Left lung (tissue), 10 donors: ENCODE measurements around the gene TENM4. TPM values are rescaled to one million over a fixed set of nuclear protein-coding genes. Genes with fewer than 3 reads are reported as not detected.

Experiments
- ATAC-seq: fragments of 200-7000 bp; cut with Tn5 transposase; one replicate; pipeline ENCODE4 v1.9.1; 2020; ENCODE audit warnings: moderate library complexity
- DNase-seq, 4 donors: peaks; one replicate each; pipeline ENCODE4 v3.0.0-alpha.2; 2013 to 2020
- H3K27ac ChIP-seq, 2 donors: fragments of 200-600 bp; sonication (generic) in 1 of 2; one replicate each; pipeline versions ENCODE4 v1.5.0 to v1.8.0; 2020 to 2021
- H3K27me3 ChIP-seq, 2 donors: fragments of 200-600 bp; sonication (generic) in 1 of 2; one replicate each; pipeline versions ENCODE4 v1.5.0 to v1.8.0; 2020 to 2021
- H3K36me3 ChIP-seq, 2 donors: fragments of 200-600 bp; sonication (generic) in 1 of 2; one replicate each; pipeline versions ENCODE4 v1.5.0 to v1.8.0; 2020 to 2021
- H3K4me1 ChIP-seq, 2 donors: fragments of 200-600 bp; one replicate each; pipeline ENCODE4 v1.8.0; 2021
- H3K4me3 ChIP-seq, 2 donors: fragments of 200-600 bp; sonication (generic) in 1 of 2; one replicate each; pipeline versions ENCODE4 v1.5.0 to v1.8.0; 2020 to 2021; ENCODE audit warnings: mild to moderate bottlenecking in 1 of 2
- H3K9me3 ChIP-seq, 2 donors: fragments of 200-600 bp; sonication (generic) in 1 of 2; one replicate each; pipeline versions ENCODE4 v1.5.0 to v1.8.0; 2020 to 2021
- CTCF ChIP-seq, 2 donors: fragments of 200-600 bp; sonication (generic) in 1 of 2; IDR thresholded peaks; one replicate each; pipeline versions ENCODE4 v1.5.0 to v1.8.0; 2021; ENCODE audit warnings: antibody characterized with exemption in 2 of 2
- intact Hi-C, 2 donors: fragments of 100-400 bp; cut with DNase I; formaldehyde crosslinking; loops; one replicate each; pipeline versions ENCODE4 v1.11.2 to v1.14.2; 2022
- polyA plus RNA-seq, 6 donors: library from polyadenylated mRNA; unstranded; fragments of 120-200 nt; gene quantifications; one replicate each; pipeline ENCODE4 v1.2.1, GENCODE V29; 2013; ENCODE audit not compliant: insufficient read length in 6 of 6
- total RNA-seq, 2 donors: library from RNA; stranded (reverse); fragmentation: NEBNext Ultra II Directional; extraction: Animal tissue kit (Norgen Biotek cat#: 25700); gene quantifications; one replicate each; pipeline ENCODE4 v1.2.1, GENCODE V29; 2021
- donor health status: DM: no; HTN: yes; CAD: no.
- donor health status: DM: no; HTN: no; CAD: no.

Gene TENM4
- total and polyA plus RNA-seq, 8 donors, result 3.4 to 7.1 (median 5.2) TPM

DNA sequence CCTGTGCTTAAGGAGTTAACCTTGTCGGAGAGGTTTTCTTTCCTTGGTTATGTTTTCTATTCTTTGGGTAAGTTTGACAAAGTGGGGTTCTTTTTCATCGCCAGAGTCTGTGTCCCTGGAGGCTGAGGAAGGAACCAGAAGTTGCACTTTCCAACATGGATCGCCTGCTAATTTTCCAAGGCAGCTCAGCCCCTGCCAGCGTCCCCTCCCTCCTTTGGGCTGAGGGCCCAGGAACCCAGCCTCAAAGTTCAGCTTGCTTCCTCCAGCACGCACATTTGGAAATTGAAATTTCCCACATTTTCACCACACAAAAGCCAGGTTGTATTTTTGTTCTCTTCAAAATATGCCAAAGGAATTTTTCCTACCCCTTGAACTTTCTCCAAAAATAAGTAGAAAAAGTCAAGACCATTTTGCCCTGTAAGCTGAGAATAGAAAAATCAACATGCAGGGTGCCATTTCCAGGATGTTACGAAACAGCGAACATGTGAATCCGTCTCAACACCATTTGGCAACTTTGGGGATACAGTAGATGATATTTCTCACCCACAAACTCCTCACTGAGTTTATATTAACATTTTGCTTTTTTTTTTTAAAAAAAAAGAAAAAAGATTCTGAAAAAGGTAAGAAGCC lies 343.5 kb downstream of the TENM4 start:
- intact Hi-C loops, result no loop called here
- no peak for TF ChIP-seq CTCF (IDR thresholded peaks at IDR 0.05)
- H3K36me3 ChIP-seq, result no peaks in the 10 kb centered on the region
- H3K4me1 ChIP-seq, result no peaks in the 10 kb centered on the region
- ATAC-seq (no peak), DNase-seq (peak in 1 of 4 donors; percentile 56)
- H3K4me3 ChIP-seq, result no peak overlapping the region
- H3K27ac ChIP-seq, result no peak overlapping the region
- H3K9me3 ChIP-seq, result peaks cover 0 to 9% of the 10 kb centered on the region in 2 donors
- peaks cover 0 to 8% of the 10 kb centered on the region in 2 donors for H3K27me3 ChIP-seq

DNA sequence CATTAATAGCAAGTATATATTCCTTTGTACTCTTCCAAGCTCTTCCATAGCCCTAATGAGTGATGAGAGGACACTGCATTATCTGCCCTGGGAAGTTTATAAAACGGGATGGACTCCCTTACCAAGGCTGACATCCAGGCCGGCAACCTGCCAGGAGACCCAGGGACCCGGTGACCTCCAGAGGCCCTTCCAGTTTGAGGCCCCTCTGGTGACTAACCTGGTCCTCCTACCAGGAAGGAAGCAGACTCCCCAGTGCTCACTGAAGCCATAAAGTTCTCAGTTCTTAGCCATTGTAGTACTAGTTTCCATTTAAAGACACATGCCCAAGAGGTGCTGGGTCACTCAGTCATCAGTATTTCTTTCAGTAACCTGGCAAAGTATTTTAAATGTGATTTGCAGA lies 345.4 kb downstream of the TENM4 start:
- H3K27me3 ChIP-seq, result peaks cover 0 to 7% of the 10 kb centered on the region in 2 donors
- no peak for DNase-seq
- intact Hi-C loops, result no loop called here
- no peak overlapping the region for H3K4me3 ChIP-seq
- ATAC-seq, result no peak
- H3K27ac ChIP-seq, result no peak overlapping the region
- TF ChIP-seq CTCF (IDR thresholded peaks at IDR 0.05), result no peak
- no peaks in the 10 kb centered on the region for H3K4me1 ChIP-seq
- H3K9me3 ChIP-seq, result peaks cover 0 to 9% of the 10 kb centered on the region in 2 donors
- no peaks in the 10 kb centered on the region for H3K36me3 ChIP-seq

- H3K27ac ChIP-seq, result no peak overlapping the region
- ATAC-seq (no peak), DNase-seq (no peak)
- no peaks in the 10 kb centered on the region for H3K27me3 ChIP-seq
- intact Hi-C loops, result no loop called here
- H3K9me3 ChIP-seq, result peaks cover 0 to 9% of the 10 kb centered on the region in 2 donors
- no peaks in the 10 kb centered on the region for H3K4me1 ChIP-seq
- no peak for TF ChIP-seq CTCF (IDR thresholded peaks at IDR 0.05)
- H3K4me3 ChIP-seq, result no peak overlapping the region
- no peaks in the 10 kb centered on the region for H3K36me3 ChIP-seq
These were observed 346.2 kb downstream of the TENM4 start for GRCh38 chr11:79094616-79095015.

DNA sequence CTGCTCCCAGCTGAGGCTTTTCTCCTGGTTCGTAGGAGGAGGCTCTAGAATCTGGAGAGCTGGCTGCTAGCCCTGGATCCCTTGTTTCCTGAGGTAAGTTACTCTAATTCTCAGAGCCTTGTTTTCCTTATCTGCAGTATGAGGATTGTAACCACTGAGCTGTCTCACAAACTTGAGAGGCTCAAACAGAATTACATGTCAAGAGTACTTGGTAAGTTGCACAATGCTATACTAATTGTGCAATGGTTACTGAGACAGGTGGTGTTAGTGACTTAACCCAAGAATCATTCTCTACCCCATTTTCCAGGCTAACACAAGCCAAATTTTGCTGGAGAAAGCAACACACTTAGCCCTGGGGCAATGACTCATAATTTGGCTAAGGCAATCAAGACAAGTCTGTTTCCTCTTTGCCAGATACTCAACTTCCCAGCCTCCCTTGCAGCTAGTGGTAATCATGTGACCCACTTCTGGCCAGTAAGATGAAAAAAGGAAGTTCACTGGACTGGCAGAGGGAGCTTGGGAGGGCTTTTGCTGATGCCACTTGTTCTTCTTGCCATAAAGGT lies 348.0 kb downstream of the TENM4 start:
- peak; percentile 87 for ATAC-seq
- Histone ChIP-seq H3K27me3 (no peaks in the 10 kb centered on the region), H3K4me3 (no peak overlapping the region), H3K4me1 (no peaks in the 10 kb centered on the region), H3K27ac (peak overlapping the region in 1 of 2 donors; percentile 20), H3K9me3 (peaks cover 0 to 9% of the 10 kb centered on the region in 2 donors), H3K36me3 (no peaks in the 10 kb centered on the region)
- TF ChIP-seq CTCF (IDR thresholded peaks at IDR 0.05), result no peak
- intact Hi-C loops, result no loop called here
- DNase-seq, result peak in 1 of 4 donors; percentile 64

DNA sequence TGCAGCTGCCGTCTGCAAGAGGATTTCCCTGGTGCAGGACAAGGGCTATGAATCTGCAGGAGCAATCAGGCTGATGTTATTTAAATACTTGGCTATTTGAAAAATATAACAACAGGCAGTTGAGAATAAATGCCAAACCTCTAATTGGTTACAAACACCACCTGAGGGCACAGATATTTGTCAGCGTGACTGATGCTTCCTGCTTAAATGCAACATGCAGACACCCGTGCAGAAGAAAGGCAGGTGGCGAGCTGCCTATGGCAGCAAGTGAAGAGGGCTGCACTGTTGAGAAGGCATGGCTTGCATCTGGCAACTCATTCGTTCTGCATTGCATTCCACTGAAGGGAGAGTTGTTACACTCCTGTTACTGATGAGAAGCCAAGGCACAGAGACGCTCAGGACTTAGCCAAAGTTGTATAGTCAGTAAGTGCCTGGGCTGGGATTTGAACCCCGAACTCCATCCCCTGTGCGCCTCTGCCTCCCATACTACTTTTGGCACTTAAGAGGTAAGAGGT lies 350.6 kb downstream of the TENM4 start:
- no peak for ATAC-seq
- Histone ChIP-seq H3K36me3 (no peaks in the 10 kb centered on the region), H3K9me3 (peaks cover 0 to 9% of the 10 kb centered on the region in 2 donors), H3K27me3 (no peaks in the 10 kb centered on the region), H3K4me1 (no peaks in the 10 kb centered on the region), H3K4me3 (no peak overlapping the region), H3K27ac (no peak overlapping the region)
- intact Hi-C loops, result no loop called here
- no peak for DNase-seq
- TF ChIP-seq CTCF (IDR thresholded peaks at IDR 0.05), result no peak
